Smooth muscle cell (in vitro differentiated cells): Measurements from ENCODE around the gene NRXN3. TPM values are rescaled to one million over a fixed set of nuclear protein-coding genes. Genes with fewer than 3 reads are reported as not detected.

ENCODE experiments used
- DNase-seq: peaks from one replicate; lab custom pipeline; 2025; ENCODE audit not compliant: unreplicated experiment; lab: John Stamatoyannopoulos, UW
- H2AFZ ChIP-seq: fragments of 200-600 bp; sonication (generic); 2 replicates; pipeline ENCODE4 v1.6.0; 2016; ENCODE audit warnings: antibody characterized with exemption, low read depth, mild to moderate bottlenecking
- H3F3A ChIP-seq: fragments of 200-600 bp; sonication (generic); 2 replicates; pipeline ENCODE4 v1.6.0; 2017; ENCODE audit warnings: antibody characterized with exemption, low read depth
- H3K27ac ChIP-seq: fragments of 200-600 bp; sonication (generic); 2 replicates; pipeline ENCODE4 v1.5.1; 2016; ENCODE audit warnings: low read depth, mild to moderate bottlenecking
- H3K27me3 ChIP-seq: fragments of 200-600 bp; sonication (generic); 2 replicates; pipeline ENCODE4 v1.6.1; 2016; ENCODE audit warnings: low read depth, mild to moderate bottlenecking
- H3K36me3 ChIP-seq: fragments of 200-600 bp; sonication (generic); 2 replicates; pipeline ENCODE4 v1.5.1; 2016; ENCODE audit warnings: low read depth
- H3K4me1 ChIP-seq: fragments of 200-600 bp; sonication (generic); 2 replicates; pipeline ENCODE4 v1.5.1; 2016; ENCODE audit warnings: low read depth
- H3K4me2 ChIP-seq: fragments of 200-600 bp; sonication (generic); 2 replicates; pipeline ENCODE4 v1.6.0; 2016; ENCODE audit warnings: mild to moderate bottlenecking
- H3K4me3 ChIP-seq: fragments of 200-600 bp; sonication (generic); 2 replicates; pipeline ENCODE4 v1.5.1; 2016; ENCODE audit warnings: mild to moderate bottlenecking
- H3K79me2 ChIP-seq: fragments of 200-600 bp; sonication (generic); 2 replicates; pipeline ENCODE4 v1.6.0; 2016; ENCODE audit warnings: low read depth, mild to moderate bottlenecking
- H3K9ac ChIP-seq: fragments of 200-600 bp; sonication (generic); 2 replicates; pipeline ENCODE4 v1.6.0; 2016; ENCODE audit warnings: low read depth
- H3K9me3 ChIP-seq: fragments of 200-600 bp; sonication (generic); replicated peaks from 2 replicates; pipeline ENCODE4 v1.5.1; 2016; ENCODE audit warnings: low read depth
- H4K20me1 ChIP-seq: fragments of 200-600 bp; sonication (generic); 2 replicates; pipeline ENCODE4 v1.6.0; 2016; ENCODE audit warnings: low read depth
- WGBS: methylation state at CpG from one replicate; pipeline ENCODE4 v1.1.7; 2016; ENCODE audit warnings: low lambda C conversion rate; 5-methylcytosine and 5-hydroxymethylcytosine counted together
- polyA plus RNA-seq: library from polyadenylated mRNA; unstranded; fragments of >200 nt; fragmentation: Nextera tagmentation; extraction: Ambion mirVana; gene quantifications from 2 replicates; pipeline ENCODE4 v1.2.1, GENCODE V29; 2016
- total RNA-seq: library from RNA; depleted of rRNA; stranded (reverse); fragments of >200 nt; gene quantifications from 2 replicates; pipeline ENCODE4 v1.2.3, GENCODE V29; 2014
- TF ChIP-seq, protein P1 (sequence below): fragments of 200-600 bp; sonication (generic); IDR thresholded peaks from 2 replicates; pipeline ENCODE4 v1.5.1; 2017; ENCODE audit warnings: borderline replicate concordance, mild to moderate bottlenecking, antibody characterized with exemption; ENCODE audit not compliant: insufficient read depth, poor library complexity, severe bottlenecking

The NRXN3 gene
- total and polyA plus RNA-seq, 2 experiments from 2014 or later, result 1.2 to 7.0 TPM

DNA sequence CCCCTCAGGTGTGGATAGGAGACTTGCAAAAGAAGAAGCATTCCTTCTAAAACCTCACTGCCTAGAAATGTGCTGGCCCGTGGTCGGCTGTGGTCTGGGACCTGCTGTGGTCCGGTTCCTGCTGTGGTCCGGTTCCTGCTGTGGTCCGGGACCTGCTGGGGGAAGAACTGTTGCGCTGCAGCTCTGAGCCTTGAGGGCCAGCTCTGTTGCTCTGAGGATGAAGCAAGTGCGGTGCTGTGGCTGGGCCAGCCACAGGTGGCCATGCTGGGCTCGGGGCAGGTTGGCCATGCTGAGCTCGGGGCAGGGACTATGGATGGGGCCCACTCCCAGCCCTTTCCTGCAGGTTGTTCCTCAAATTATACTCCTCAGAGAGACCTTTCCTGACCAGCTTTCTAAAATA is 5.2 kb downstream of the NRXN3 start:
- WGBS, result 94% methylated on average over 8 of the region's 9 CpGs
- no peak overlapping the region for H3K4me2 ChIP-seq

GRCh38 chr14:78178071-78178470 is 7.9 kb downstream of the NRXN3 start:
- no peaks in the 10 kb centered on the region for H3K4me1 ChIP-seq
- no peaks in the 10 kb centered on the region for H4K20me1 ChIP-seq
- DNase-seq, result no peak
- WGBS, result 88% methylated on average over 3 of the region's 3 CpGs
- H3K79me2 ChIP-seq, result no peaks in the 10 kb centered on the region
- no peaks in the 10 kb centered on the region for H3K9me3 ChIP-seq
- H3K4me2 ChIP-seq, result no peak overlapping the region
- H3F3A ChIP-seq, result no peaks in the 10 kb centered on the region
- TF ChIP-seq, protein P1, sequence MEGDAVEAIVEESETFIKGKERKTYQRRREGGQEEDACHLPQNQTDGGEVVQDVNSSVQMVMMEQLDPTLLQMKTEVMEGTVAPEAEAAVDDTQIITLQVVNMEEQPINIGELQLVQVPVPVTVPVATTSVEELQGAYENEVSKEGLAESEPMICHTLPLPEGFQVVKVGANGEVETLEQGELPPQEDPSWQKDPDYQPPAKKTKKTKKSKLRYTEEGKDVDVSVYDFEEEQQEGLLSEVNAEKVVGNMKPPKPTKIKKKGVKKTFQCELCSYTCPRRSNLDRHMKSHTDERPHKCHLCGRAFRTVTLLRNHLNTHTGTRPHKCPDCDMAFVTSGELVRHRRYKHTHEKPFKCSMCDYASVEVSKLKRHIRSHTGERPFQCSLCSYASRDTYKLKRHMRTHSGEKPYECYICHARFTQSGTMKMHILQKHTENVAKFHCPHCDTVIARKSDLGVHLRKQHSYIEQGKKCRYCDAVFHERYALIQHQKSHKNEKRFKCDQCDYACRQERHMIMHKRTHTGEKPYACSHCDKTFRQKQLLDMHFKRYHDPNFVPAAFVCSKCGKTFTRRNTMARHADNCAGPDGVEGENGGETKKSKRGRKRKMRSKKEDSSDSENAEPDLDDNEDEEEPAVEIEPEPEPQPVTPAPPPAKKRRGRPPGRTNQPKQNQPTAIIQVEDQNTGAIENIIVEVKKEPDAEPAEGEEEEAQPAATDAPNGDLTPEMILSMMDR, result no peak
- no peak overlapping the region for H3K27ac ChIP-seq
- H3K9ac ChIP-seq, result no peak overlapping the region
- H2AFZ ChIP-seq, result no peak overlapping the region
- no peaks in the 10 kb centered on the region for H3K36me3 ChIP-seq
- H3K27me3 ChIP-seq, result no peaks in the 10 kb centered on the region
- H3K4me3 ChIP-seq, result no peak overlapping the region

More for the DNA sequence above, 5.2 kb downstream of the NRXN3 start:
- Histone ChIP-seq H3K79me2 (no peaks in the 10 kb centered on the region), H4K20me1 (no peaks in the 10 kb centered on the region), H3K36me3 (no peaks in the 10 kb centered on the region), H3F3A (no peaks in the 10 kb centered on the region), H2AFZ (no peak overlapping the region), H3K4me3 (no peak overlapping the region), H3K27ac (no peak overlapping the region), H3K9ac (no peak overlapping the region), H3K9me3 (no peaks in the 10 kb centered on the region), H3K4me1 (no peaks in the 10 kb centered on the region), H3K27me3 (peaks cover 9% of the 10 kb centered on the region)
- TF ChIP-seq, protein P1, result no peak
- no peak for DNase-seq

- no peaks in the 10 kb centered on the region for H3K9me3 ChIP-seq
These were observed 8.8 kb downstream of the NRXN3 start for GRCh38 chr14:78178971-78179370.

DNA sequence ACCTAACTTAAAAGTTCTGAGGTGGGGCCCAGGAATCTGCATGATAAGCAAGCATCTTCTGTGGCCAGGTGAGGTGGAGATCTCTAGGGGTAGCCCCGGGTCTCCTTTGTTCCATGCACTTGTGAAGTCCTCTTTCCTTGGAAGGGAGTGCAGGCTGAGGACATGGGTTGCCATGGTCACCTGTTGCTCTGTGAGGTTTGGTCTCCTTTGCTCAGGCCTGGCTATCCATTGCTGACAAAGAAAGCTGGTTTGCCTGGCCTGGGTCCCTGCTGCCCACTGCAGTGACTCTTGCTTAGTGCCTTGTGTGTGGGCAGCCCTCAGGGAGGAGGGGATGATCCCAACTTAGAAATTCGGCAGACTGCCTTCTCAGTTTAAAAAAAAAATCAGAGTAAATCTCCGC is 11.1 kb downstream of the NRXN3 start:
- H4K20me1 ChIP-seq, result no peaks in the 10 kb centered on the region
- H3K4me1 ChIP-seq, result no peaks in the 10 kb centered on the region
- WGBS, result 88% methylated on average over 3 of the region's 3 CpGs
- no peak overlapping the region for H3K4me3 ChIP-seq
- H3F3A ChIP-seq, result no peaks in the 10 kb centered on the region
- TF ChIP-seq, protein P1, result no peak
- H3K36me3 ChIP-seq, result no peaks in the 10 kb centered on the region
- DNase-seq, result no peak
- H3K27ac ChIP-seq, result no peak overlapping the region
- H3K4me2 ChIP-seq, result no peak overlapping the region
- no peak overlapping the region for H3K9ac ChIP-seq
- H3K27me3 ChIP-seq, result no peaks in the 10 kb centered on the region
- H2AFZ ChIP-seq, result no peak overlapping the region
- H3K9me3 ChIP-seq, result no peaks in the 10 kb centered on the region
- H3K79me2 ChIP-seq, result no peaks in the 10 kb centered on the region

More at GRCh38 chr14:78178971-78179370, 8.8 kb downstream of the NRXN3 start:
- TF ChIP-seq, protein P1, result no peak
- DNase-seq, result no peak
- no peak overlapping the region for H3K4me2 ChIP-seq
- no peaks in the 10 kb centered on the region for H3K36me3 ChIP-seq
- no peak overlapping the region for H2AFZ ChIP-seq
- H3K79me2 ChIP-seq, result no peaks in the 10 kb centered on the region
- H3K9ac ChIP-seq, result no peak overlapping the region
- H3K4me3 ChIP-seq, result no peak overlapping the region
- H3F3A ChIP-seq, result no peaks in the 10 kb centered on the region
- 85% methylated on average over 3 of the region's 3 CpGs for WGBS
- no peaks in the 10 kb centered on the region for H3K27me3 ChIP-seq
- no peaks in the 10 kb centered on the region for H3K4me1 ChIP-seq
- no peak overlapping the region for H3K27ac ChIP-seq
- H4K20me1 ChIP-seq, result no peaks in the 10 kb centered on the region
